RWPE2 (cell line): ENCODE results near the gene SCUBE2.

Source experiments
- ATAC-seq: fragments of 200-7000 bp; cut with Tn5 transposase; 3 replicates; pipeline ENCODE4 v1.9.1; 2021; ENCODE audit warnings: low read depth
- DNase-seq: peaks from one replicate; pipeline ENCODE4 v3.0.0-alpha.2; 2020; ENCODE audit warnings: low spot score
- H3K27ac ChIP-seq: fragments of 450-650 bp; 2 replicates; pipeline ENCODE4 v1.5.1; 2017; ENCODE audit warnings: mild to moderate bottlenecking; ENCODE audit not compliant: poor library complexity, severe bottlenecking
- H3K27me3 ChIP-seq: fragments of 250-450 bp; sonication (Bioruptor Pico); 2 replicates; pipeline ENCODE4 v1.5.1; 2021; ENCODE audit warnings: mild to moderate bottlenecking, moderate library complexity; ENCODE audit not compliant: insufficient read depth, poor library complexity, severe bottlenecking
- H3K36me3 ChIP-seq: fragments of 250-450 bp; sonication (Bioruptor Pico); 2 replicates; pipeline ENCODE4 v1.5.1; 2020; ENCODE audit warnings: low read depth, mild to moderate bottlenecking, moderate library complexity
- H3K4me1 ChIP-seq: fragments of 250-450 bp; sonication (Bioruptor Pico); 2 replicates; pipeline ENCODE4 v1.5.1; 2021; ENCODE audit warnings: mild to moderate bottlenecking, moderate library complexity; ENCODE audit not compliant: insufficient read depth, poor library complexity, severe bottlenecking
- H3K4me3 ChIP-seq: fragments of 250-450 bp; sonication (Bioruptor Pico); 2 replicates; pipeline ENCODE4 v1.5.1; 2021; ENCODE audit warnings: mild to moderate bottlenecking, moderate library complexity; ENCODE audit not compliant: severe bottlenecking
- H3K9me3 ChIP-seq: fragments of 250-450 bp; sonication (Bioruptor Pico); 2 replicates; pipeline ENCODE4 v1.5.1; 2021; ENCODE audit warnings: mild to moderate bottlenecking, moderate library complexity; ENCODE audit not compliant: severe bottlenecking
- CTCF ChIP-seq: fragments of 450-650 bp; IDR thresholded peaks from one replicate; pipeline ENCODE4 v1.5.1; 2017; ENCODE audit warnings: mild to moderate bottlenecking, moderate library complexity; ENCODE audit not compliant: poor library complexity, severe bottlenecking

SCUBE2 gene

GRCh38 chr11:9001736-9002135 lies 89.7 kb downstream of the SCUBE2 start:
- Histone ChIP-seq H3K36me3 (no peaks in the 10 kb centered on the region), H3K4me1 (peaks cover 14% of the 10 kb centered on the region), H3K4me3 (no peak overlapping the region), H3K9me3 (no peaks in the 10 kb centered on the region), H3K27ac (no peak overlapping the region), H3K27me3 (peaks cover 23% of the 10 kb centered on the region)
- no peak for TF ChIP-seq CTCF
- DNase-seq, result no peak
- peak; percentile 89 for ATAC-seq

GRCh38 chr11:8998017-8998416 lies 93.4 kb downstream of the SCUBE2 start:
- TF ChIP-seq CTCF, result no peak
- ATAC-seq, result no peak
- H3K36me3 ChIP-seq, result no peaks in the 10 kb centered on the region
- no peak for DNase-seq
- peaks cover under 1% of the 10 kb centered on the region for H3K27me3 ChIP-seq
- no peaks in the 10 kb centered on the region for H3K9me3 ChIP-seq
- H3K4me1 ChIP-seq, result peaks cover 10% of the 10 kb centered on the region
- no peak overlapping the region for H3K27ac ChIP-seq
- no peak overlapping the region for H3K4me3 ChIP-seq

- no peak overlapping the region for H3K4me3 ChIP-seq
- no peak for DNase-seq
- no peaks in the 10 kb centered on the region for H3K36me3 ChIP-seq
- ATAC-seq, result no peak
- no peak overlapping the region for H3K27ac ChIP-seq
- H3K27me3 ChIP-seq, result no peaks in the 10 kb centered on the region
- no peak for TF ChIP-seq CTCF
- H3K4me1 ChIP-seq, result peaks cover 10% of the 10 kb centered on the region
- H3K9me3 ChIP-seq, result no peaks in the 10 kb centered on the region
Observed at GRCh38 chr11:8997451-8997850, 93.9 kb downstream of the SCUBE2 start.

GRCh38 chr11:8989453-8989852 lies 101.9 kb downstream of the SCUBE2 start:
- Histone ChIP-seq H3K27me3 (no peaks in the 10 kb centered on the region), H3K36me3 (no peaks in the 10 kb centered on the region), H3K27ac (no peak overlapping the region), H3K4me3 (no peak overlapping the region), H3K4me1 (no peaks in the 10 kb centered on the region), H3K9me3 (no peaks in the 10 kb centered on the region)
- no peak for ATAC-seq
- no peak for TF ChIP-seq CTCF
- no peak for DNase-seq

GRCh38 chr11:8988329-8989234 lies 102.8 kb downstream of the SCUBE2 start:
- no peak for DNase-seq
- H3K27ac ChIP-seq, result no peak overlapping the region

More at GRCh38 chr11:8988329-8989234, 102.8 kb downstream of the SCUBE2 start:
- Histone ChIP-seq H3K9me3 (no peaks in the 10 kb centered on the region), H3K4me1 (no peaks in the 10 kb centered on the region), H3K4me3 (no peak overlapping the region), H3K36me3 (no peaks in the 10 kb centered on the region), H3K27me3 (no peaks in the 10 kb centered on the region)
- peak; percentile 61 for ATAC-seq
- no peak for TF ChIP-seq CTCF
